ENCODE data around the gene SH2D1B. TPM values are rescaled to one million over a fixed set of nuclear protein-coding genes. Genes with fewer than 3 reads are reported as not detected.

The SH2D1B gene
- total and polyA plus RNA-seq, 4 donors: 0.17 to 0.84 (median 0.30) TPM

DNA sequence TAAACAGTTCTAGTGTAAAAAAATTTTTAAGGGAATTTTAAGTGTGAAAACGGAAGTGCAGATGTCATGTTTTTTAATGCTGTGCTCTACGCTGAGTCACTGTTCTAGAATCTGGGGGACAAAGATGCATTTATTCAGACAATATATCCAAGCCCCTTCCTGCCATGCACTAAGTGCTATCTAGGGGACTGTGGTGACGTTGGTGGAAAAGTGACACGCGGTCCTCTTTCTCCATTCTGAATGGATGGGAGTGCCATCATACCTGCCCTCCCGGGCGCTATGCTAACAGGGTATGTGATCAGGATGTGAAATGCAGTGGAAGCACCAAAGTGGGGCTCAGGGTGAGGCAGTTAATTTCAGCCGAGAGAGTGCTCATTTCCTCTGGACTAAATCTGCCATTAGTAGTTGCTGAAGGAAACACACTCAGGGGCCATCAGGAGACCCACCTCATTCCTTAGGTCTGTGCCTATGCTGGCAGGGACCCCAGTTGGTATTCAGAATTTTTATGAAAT, 23.8 kb downstream of the SH2D1B start:
- Histone ChIP-seq H3K4me1 (ENCODE audit: control insufficient read depth in 4 of 4, insufficient read depth in 4 of 4, low read length in 3 of 4) (peaks cover 7 to 29% (median 17%) of the 10 kb centered on the region in 4 donors), H3K9me3 (ENCODE audit: control insufficient read depth in 4 of 4, low read length in 3 of 4) (no peaks in the 10 kb centered on the region), H3K4me3 (ENCODE audit: low read depth in 1 of 3, low read length in 3 of 3) (no peak overlapping the region), H3K36me3 (ENCODE audit: control insufficient read depth in 4 of 4, insufficient read depth in 3 of 4, low read depth in 1 of 4, low read length in 3 of 4) (peaks cover 0 to 12% (median 8%) of the 10 kb centered on the region in 4 donors), H3K27me3 (ENCODE audit: control insufficient read depth in 4 of 4, insufficient read depth in 4 of 4, low read length in 3 of 4) (no peaks in the 10 kb centered on the region), H3K9ac (ENCODE audit: low read depth in 1 of 2, low read length in 2 of 2) (no peak overlapping the region), H3K27ac (ENCODE audit: low read depth in 1 of 2, low read length in 2 of 2) (peak overlapping the region; percentile 80 to 81)
- DNase-seq (ENCODE audit: low spot score): peak; percentile 27
- WGBS: 93% methylated on average over 8 of the region's 8 CpGs
- TF ChIP-seq, protein P1, sequence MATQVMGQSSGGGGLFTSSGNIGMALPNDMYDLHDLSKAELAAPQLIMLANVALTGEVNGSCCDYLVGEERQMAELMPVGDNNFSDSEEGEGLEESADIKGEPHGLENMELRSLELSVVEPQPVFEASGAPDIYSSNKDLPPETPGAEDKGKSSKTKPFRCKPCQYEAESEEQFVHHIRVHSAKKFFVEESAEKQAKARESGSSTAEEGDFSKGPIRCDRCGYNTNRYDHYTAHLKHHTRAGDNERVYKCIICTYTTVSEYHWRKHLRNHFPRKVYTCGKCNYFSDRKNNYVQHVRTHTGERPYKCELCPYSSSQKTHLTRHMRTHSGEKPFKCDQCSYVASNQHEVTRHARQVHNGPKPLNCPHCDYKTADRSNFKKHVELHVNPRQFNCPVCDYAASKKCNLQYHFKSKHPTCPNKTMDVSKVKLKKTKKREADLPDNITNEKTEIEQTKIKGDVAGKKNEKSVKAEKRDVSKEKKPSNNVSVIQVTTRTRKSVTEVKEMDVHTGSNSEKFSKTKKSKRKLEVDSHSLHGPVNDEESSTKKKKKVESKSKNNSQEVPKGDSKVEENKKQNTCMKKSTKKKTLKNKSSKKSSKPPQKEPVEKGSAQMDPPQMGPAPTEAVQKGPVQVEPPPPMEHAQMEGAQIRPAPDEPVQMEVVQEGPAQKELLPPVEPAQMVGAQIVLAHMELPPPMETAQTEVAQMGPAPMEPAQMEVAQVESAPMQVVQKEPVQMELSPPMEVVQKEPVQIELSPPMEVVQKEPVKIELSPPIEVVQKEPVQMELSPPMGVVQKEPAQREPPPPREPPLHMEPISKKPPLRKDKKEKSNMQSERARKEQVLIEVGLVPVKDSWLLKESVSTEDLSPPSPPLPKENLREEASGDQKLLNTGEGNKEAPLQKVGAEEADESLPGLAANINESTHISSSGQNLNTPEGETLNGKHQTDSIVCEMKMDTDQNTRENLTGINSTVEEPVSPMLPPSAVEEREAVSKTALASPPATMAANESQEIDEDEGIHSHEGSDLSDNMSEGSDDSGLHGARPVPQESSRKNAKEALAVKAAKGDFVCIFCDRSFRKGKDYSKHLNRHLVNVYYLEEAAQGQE (IDR thresholded peaks at IDR 0.05): no peak
- TF ChIP-seq HNF4G (IDR thresholded peaks at IDR 0.05) (no peak), JUND (IDR thresholded peaks at IDR 0.05) (no peak), TAF1 (conservative IDR thresholded peaks at IDR 0.05) (no peak), NR2F2 (IDR thresholded peaks at IDR 0.05) (no peak), RXRA (IDR thresholded peaks at IDR 0.05) (no peak), EGR1 (IDR thresholded peaks at IDR 0.05; ENCODE audit: low read depth in 2 of 2) (no peak)
- TF ChIP-seq, protein P2, sequence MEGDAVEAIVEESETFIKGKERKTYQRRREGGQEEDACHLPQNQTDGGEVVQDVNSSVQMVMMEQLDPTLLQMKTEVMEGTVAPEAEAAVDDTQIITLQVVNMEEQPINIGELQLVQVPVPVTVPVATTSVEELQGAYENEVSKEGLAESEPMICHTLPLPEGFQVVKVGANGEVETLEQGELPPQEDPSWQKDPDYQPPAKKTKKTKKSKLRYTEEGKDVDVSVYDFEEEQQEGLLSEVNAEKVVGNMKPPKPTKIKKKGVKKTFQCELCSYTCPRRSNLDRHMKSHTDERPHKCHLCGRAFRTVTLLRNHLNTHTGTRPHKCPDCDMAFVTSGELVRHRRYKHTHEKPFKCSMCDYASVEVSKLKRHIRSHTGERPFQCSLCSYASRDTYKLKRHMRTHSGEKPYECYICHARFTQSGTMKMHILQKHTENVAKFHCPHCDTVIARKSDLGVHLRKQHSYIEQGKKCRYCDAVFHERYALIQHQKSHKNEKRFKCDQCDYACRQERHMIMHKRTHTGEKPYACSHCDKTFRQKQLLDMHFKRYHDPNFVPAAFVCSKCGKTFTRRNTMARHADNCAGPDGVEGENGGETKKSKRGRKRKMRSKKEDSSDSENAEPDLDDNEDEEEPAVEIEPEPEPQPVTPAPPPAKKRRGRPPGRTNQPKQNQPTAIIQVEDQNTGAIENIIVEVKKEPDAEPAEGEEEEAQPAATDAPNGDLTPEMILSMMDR (IDR thresholded peaks at IDR 0.05; ENCODE audit: low read depth, low read length, missing input control): no peak
- TF ChIP-seq, protein P3, sequence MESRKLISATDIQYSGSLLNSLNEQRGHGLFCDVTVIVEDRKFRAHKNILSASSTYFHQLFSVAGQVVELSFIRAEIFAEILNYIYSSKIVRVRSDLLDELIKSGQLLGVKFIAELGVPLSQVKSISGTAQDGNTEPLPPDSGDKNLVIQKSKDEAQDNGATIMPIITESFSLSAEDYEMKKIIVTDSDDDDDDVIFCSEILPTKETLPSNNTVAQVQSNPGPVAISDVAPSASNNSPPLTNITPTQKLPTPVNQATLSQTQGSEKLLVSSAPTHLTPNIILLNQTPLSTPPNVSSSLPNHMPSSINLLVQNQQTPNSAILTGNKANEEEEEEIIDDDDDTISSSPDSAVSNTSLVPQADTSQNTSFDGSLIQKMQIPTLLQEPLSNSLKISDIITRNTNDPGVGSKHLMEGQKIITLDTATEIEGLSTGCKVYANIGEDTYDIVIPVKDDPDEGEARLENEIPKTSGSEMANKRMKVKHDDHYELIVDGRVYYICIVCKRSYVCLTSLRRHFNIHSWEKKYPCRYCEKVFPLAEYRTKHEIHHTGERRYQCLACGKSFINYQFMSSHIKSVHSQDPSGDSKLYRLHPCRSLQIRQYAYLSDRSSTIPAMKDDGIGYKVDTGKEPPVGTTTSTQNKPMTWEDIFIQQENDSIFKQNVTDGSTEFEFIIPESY (IDR thresholded peaks at IDR 0.05): no peak

DNA sequence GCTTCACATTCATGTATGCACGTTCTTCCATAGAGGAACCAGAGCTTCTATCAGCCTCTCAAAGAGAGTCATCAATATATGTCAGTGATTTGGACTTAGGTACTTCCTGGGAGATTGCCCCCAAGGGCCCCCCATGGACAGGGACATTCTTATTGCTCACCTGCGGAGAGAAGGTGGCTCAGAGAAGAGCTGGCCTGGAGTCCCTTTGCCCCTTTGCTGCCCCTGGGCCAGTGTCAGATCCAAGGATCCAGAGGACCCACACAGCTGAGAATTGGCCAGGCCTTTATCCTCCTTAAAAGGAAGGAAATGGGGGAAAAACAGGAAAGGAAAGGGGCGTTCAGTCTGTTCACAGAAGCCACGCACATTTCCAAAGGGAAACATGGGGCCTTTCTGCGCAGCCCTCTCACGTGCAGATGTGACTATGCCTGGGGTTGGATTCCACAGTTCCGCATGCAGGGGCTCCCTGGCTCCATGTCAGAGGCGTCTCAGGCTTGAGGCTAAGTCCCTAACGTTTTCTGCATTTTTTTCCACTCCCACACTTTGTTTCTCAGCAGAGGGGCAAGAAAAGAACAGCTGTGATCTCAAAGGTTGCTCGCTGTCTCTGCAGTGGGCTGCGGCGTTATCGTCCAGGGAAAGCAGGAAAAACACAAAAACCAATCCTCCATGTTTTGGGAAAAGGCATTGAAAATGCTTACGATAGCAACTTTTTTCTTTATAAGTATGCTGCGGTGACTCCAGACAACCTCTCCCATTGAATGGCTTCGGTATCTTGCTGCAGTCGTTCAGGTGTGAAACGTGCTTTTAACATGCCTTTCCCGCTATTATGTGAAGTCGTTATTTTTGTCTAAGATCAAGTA, 24.5 kb downstream of the SH2D1B start:
- no peaks in the 10 kb centered on the region for H3K9me3 ChIP-seq (ENCODE audit: control insufficient read depth in 4 of 4, low read length in 3 of 4)
- peak overlapping the region; percentile 80 to 81 for H3K27ac ChIP-seq (ENCODE audit: low read depth in 1 of 2, low read length in 2 of 2)
- H3K4me1 ChIP-seq (ENCODE audit: control insufficient read depth in 4 of 4, insufficient read depth in 4 of 4, low read length in 3 of 4): peaks cover 8 to 29% (median 17%) of the 10 kb centered on the region in 4 donors
- WGBS: 91% methylated on average over 20 of the region's 20 CpGs
- no peak overlapping the region for H3K9ac ChIP-seq (ENCODE audit: low read depth in 1 of 2, low read length in 2 of 2)
- H3K4me3 ChIP-seq (ENCODE audit: low read depth in 1 of 3, low read length in 3 of 3): no peak overlapping the region
- DNase-seq (ENCODE audit: low spot score): peak; percentile 14
- no peaks in the 10 kb centered on the region for H3K27me3 ChIP-seq (ENCODE audit: control insufficient read depth in 4 of 4, insufficient read depth in 4 of 4, low read length in 3 of 4)
- peaks cover 0 to 13% (median 10%) of the 10 kb centered on the region in 4 donors for H3K36me3 ChIP-seq (ENCODE audit: control insufficient read depth in 4 of 4, insufficient read depth in 3 of 4, low read depth in 1 of 4, low read length in 3 of 4)
- TF ChIP-seq, protein P1 (IDR thresholded peaks at IDR 0.05): no peak
- TF ChIP-seq FOXA2 (IDR thresholded peaks at IDR 0.05): no peak
- TF ChIP-seq JUND (IDR thresholded peaks at IDR 0.05): no peak
- TF ChIP-seq GABPA (IDR thresholded peaks at IDR 0.05 in 1 of 2, conservative IDR thresholded peaks at IDR 0.05 in 1 of 2): no peak
- no peak for TF ChIP-seq SP1 (IDR thresholded peaks at IDR 0.05)
- TF ChIP-seq RAD21 (IDR thresholded peaks at IDR 0.05): no peak
- no peak for TF ChIP-seq TAF1 (conservative IDR thresholded peaks at IDR 0.05)
- TF ChIP-seq HNF4G (IDR thresholded peaks at IDR 0.05): no peak
- TF ChIP-seq, protein P4, sequence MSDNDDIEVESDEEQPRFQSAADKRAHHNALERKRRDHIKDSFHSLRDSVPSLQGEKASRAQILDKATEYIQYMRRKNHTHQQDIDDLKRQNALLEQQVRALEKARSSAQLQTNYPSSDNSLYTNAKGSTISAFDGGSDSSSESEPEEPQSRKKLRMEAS (IDR thresholded peaks at IDR 0.05): no peak
- TF ChIP-seq, protein P2 (IDR thresholded peaks at IDR 0.05; ENCODE audit: low read depth, low read length, missing input control): no peak
